HG02943 (cell line): ENCODE data around the gene SOCS7.

Source experiments
- ATAC-seq: cut with Tn5 transposase; IDR thresholded peaks from one replicate; pipeline ENCODE4 v1.9.1; 2021; ENCODE audit warnings: mild to moderate bottlenecking, low read depth, moderate library complexity; ENCODE audit not compliant: unreplicated experiment

Gene SOCS7

DNA sequence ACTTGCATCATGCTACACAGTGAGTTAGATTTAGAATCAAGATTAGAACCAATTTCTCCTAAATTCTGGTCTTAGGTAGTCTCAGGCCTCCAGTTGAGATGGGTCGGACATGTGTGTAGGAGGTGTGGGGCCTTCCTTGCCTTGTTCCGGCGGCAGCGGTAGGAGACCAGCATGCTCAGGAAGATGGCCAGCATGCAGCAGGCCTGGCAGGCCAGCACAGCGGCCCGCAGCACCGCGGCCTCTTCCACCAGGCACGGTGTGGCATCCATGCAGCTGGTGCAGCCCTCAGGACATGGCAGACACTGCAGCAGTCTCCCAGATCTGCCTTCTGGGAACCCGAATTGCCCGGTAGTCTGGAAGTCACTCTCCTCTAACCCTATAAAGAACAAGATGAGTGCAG lies 14.8 kb upstream of the SOCS7 start:
- no peak for ATAC-seq

DNA sequence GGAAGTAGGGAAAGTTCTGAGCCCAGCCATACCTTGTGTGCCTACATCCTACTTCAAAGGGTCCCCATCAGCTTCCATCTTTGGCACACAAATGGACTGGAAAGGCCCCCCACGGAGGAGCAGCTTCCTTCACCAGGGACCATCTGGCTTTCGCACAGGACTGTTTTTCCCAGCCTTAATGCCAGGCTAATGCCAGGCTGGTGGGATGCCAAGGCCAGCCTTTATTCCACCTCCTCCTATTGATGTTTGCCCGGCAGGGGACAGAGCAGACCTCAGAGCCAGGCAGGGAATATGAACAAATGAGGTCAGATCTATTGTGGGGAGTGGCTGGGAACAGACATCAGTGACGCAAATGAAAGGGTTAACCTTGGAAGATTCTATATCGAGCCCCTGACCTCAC lies 13.6 kb upstream of the SOCS7 start:
- ATAC-seq = no peak

DNA sequence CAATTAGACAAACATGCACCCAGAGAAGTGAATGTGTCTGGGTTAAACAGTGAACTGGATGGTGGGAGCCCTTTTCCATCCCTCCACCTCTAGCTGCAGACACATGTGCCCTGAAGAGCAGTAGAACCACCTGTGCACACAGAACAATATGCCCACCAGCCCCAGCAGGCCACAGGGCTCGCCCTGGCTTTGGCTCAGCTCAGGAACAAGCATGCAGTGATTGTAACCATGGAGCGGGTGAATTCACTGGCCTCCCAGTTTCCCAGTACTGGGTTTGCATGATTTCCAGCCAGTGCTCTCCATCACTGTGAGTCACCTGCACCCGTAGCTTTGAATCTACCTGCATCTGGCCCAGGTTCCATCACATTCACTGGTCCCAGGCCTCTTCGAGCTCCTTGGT lies 13.1 kb upstream of the SOCS7 start:
- no peak for ATAC-seq

DNA sequence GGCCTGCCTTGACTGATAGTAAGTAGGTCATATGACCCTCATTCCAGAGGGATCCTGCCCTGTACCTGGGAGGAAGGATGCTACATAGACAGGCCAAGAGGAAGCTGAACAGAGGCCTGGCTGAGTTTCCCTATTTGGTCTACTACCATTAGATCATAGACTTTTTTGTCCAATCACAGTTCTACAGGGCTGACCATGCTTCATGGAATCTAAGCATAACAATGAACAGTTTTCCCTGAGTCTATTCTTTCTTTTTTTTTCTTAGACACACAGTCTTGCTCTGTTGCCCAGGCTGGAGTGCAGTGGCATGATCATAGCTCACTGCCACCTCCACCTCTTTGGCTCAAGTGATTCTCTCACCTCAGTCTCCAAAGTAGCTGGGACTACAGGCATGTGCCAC lies 11.8 kb upstream of the SOCS7 start:
- ATAC-seq = no peak

DNA sequence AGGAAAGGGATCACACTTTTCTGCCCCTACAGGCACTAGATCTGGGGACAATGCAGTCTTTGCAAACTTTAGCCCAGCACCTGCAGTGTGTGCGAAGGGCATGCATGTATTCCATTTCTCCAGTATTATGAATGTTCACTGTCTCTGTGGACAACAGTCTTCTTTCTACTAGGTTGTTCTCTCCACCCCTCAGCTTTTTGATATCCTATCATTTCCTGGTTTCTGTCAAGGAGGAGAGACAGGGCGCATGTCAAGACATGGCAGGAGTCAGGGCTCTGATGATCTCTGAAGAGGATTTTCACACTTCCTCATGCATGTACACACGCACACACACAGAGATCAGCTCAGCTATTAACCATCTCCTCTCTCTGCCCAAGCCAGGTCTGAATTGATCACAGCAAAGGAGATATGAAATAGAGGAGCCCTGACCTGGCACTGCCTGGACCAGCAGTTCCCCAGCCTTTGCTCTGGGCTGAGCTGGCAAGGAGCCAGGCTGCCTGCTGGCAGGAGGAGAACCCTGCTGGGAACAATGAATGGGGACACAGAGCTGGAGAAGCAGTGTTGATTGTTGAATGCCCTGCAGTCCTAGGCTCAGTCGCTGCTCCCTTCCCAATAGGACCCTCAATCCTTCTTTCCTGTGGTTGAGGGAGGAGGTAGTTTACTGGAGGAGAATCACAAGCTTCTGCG lies 10.5 kb upstream of the SOCS7 start:
- no peak for ATAC-seq

DNA sequence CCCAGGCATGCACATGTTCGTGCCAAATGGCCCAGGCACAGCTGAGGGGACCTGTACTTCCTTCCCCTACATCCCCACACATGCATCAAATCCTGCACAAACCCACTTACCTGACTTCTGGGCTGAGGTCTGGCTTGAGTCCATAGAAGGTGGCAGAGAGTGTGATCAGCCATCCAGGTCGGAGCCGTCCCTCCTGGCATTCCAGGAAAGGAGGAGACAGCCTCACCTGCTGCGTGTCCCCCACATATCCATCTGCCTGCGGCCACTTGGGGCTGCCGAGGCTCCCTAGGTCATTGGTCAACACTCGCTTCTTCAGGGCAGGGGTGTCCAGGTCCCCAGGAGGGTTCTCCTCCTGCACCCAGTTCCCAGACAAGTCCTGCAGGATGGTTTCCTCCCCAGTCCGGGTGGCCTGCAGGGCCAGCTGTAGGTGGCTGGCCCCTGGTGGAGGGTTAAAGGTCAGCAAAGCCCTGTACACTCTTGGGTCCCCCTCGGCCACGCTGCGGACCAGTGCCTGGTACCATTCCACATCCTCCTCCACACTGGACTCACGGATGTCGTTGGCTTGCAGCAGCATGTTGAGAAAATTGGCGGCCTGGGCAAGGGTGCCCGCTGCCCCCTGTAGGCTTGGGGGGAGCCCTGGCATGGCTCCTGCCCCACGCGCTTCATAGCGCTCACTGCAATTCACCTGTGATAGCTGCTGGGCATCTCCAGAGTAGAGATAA lies 8.6 kb upstream of the SOCS7 start:
- no peak for ATAC-seq

DNA sequence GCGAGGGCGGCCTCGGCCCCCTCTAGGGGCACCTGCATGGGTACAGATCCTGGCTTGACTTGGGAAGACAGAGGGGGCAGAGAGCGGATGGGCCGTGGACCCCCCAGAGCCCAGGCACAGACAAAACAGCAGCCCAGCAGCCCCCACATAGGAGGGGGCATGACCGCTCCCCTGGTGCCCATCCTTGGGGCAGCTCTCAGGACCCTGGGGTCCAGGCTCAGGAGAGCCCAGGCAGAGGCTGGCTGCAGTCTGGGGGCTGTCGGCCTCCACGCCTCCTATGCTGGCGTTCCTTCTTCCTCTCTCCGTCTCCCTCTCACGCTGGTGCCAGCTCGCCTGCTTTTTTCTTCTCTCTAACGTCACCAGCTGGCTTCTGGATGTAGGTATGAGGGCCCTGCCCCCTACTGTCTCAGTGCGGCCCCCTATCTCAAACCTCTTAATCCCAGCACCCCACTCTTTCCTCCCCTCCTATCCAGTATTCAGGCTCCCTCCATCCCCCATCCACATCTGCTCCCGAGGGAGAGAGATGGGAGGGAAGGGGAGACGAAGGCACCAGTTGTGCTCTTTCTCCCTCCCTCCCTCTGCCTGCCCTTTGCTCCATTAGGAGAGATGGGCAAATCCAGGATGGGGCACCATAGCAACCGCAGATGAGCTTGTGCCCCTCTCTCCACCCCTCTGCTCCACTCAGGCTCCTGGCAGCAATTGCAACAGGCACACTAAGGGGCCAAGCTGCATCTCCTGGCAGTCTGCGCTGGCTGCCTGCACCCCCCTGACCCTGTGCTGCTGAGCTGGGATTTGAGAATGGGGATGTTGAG lies 7.8 kb upstream of the SOCS7 start, which contains the start of gene GPR179:
Gene GPR179, minus strand, starts transcription at position 349 of the 812 bp plus-strand sequence. Its CDS starts 167 bp downstream, at position 182.
- no peak for ATAC-seq

DNA sequence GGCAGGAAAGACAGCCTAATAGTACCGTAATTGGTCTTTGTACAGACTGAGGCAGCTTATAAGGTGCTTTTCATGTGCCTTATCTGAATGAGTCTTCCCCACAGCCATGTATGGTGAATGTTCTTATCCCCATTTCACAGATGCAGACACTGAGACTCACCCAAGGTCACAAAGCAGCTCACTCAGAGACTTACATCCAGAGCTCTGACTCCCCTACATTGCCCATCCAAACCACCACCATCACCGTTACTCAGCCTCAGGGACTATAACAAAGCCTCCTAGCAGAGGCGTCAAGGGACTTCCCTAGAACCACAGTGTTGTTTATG lies 7.3 kb upstream of the SOCS7 start:
- ATAC-seq = no peak

DNA sequence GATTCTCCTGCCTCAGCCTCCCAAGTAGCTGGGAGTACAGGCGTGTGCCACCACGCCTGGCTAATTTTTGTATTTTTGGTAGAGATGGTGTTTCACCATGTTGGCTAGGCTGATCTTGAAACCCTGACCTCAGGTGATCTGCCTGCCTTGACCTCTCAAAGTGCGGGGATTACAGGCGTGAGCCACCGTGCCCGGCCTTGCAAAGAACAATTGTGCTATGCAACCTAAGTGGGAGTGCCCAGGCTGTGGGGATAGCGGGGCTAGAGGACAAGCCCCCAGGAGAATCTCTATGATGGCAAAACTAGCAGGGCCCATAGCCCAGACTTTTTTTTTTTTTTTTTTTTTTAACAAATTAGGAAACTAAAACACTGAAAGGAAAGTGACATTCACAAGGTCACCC lies 5.9 kb upstream of the SOCS7 start:
- ATAC-seq = no peak

DNA sequence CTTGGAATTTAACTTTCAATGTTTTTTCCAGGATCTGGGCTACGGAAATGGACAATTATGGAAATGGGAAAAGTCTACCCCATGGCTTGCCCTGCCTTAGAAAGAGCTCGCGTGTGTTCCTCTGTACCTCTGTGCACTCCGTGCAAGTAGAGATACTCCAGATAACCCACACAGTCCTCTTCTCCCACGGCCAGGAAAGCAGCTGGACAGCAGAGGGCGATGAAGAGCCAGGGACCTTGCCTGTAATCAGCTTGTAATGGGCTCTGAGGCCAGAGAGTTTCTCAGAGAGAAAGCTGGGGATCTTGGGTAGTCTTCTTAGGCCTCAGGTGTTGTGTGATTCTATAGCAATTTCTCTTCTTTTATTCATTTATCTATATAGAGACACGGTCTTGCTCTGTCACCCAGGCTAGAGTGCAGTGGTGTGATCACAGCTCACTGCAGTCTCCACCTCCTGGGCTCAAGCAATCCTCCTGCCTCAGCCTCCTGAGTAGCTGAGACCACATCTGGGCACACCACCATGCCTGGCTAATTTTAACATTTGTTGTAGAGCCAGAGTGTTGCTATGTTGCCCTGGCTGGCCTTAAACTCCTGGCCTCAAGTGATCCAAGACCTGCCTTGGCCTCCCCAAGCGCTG lies 2.4 kb upstream of the SOCS7 start:
- no peak for ATAC-seq

DNA sequence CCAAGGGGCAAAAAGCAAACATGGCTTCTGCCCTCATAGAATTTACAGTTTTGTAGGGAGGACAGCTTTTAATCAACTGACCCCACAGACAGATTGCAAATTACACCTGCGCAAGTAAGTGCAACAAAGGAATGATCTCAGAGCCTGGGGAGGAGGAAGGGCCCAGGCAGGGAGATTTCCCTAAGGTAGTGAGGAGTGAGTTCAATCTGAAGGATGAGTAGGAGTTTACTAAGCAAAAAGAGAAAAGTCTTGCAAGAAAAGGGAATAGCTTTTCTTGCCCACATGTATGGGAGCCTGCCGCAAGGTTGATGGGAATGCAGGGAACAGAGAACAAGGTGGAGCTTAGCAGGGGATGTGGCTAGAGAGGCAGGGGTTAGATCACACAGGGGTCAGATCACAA lies 1.6 kb upstream of the SOCS7 start:
- no peak for ATAC-seq

DNA sequence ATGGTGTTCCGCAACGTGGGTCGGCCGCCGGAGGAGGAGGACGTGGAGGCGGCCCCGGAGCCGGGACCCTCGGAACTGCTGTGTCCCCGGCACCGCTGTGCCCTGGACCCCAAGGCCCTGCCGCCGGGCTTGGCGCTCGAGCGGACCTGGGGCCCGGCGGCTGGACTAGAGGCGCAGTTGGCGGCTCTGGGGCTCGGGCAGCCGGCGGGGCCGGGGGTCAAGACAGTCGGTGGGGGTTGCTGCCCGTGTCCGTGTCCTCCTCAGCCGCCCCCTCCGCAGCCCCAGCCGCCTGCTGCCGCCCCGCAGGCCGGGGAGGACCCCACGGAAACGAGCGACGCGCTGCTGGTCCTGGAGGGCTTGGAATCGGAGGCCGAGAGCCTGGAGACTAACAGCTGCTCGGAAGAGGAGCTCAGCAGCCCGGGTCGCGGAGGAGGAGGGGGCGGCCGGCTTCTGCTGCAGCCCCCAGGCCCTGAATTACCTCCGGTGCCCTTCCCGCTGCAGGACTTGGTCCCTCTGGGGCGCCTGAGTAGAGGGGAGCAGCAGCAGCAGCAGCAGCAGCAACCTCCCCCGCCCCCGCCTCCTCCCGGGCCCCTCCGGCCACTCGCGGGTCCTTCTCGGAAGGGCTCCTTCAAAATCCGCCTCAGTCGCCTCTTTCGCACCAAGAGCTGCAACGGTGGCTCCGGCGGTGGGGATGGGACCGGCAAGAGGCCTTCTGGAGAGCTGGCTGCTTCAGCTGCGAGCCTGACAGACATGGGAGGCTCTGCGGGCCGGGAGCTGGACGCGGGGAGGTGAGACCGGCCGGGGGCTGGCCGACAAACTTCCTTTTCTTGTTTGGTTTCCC lies 821 bp downstream of the SOCS7 start:
- ATAC-seq = no peak

DNA sequence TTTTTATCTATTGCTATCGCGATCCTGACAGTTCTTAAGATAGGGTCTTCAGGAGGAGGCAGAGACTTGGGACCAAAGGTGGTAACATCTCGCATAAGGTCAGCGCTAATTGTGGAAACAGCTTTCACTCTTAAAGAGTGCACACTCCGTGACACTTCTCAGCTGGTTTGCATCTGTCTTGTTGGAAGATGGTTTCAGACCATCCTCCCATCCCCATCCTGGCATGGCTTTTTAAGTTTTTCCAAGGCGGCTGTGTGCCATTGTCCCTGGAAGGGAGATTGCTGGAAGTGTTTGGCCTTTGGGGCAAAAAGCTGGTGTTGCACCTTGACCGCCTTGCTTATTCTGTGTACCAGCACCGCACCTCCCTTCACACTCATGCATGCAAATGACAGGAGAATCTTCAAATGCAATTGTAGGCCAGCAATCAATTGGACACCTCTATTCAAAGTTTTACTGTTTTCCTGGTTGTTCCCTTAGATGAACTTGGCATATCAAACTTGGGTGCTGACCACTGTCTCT lies 1.5 kb downstream of the SOCS7 start:
- ATAC-seq = no peak

DNA sequence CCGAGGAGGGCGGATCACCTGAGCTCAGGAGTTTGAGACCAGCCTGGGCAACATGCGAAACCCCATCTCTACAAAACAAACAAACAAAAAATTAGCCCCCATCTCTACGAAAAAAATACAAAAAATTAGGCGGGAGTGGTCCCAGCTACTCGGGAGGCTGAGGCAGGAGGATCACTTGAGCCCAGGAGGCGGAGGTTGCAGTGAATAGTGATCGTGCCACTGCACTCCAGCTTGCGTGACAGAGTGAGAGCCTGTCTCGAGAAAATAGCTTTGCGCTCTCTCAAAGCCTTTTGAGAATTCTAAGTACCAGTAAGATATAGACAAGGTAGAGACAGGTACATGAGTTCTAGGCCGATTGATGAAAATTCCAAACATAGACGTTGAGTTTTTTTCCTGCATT lies 2.0 kb downstream of the SOCS7 start:
- ATAC-seq = no peak

DNA sequence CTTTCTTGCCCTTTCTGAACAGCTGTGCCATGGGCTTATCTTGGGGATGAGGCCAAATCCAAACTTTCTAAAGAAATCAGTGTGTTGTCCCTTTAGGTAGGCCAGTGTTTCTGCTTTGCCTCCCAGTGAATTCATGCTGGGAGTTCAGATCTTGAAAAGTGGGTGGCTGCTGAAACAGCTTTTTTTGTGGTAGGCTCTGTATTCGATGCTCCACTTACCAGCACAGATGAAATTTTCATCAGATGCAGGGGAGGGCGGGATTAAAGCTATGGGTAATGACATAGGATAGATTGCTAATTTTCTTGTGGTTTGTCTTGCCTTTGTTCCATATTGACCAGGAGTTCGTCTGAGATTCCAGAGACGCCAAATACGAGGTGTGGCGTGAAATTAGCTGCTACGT lies 2.8 kb downstream of the SOCS7 start:
- ATAC-seq = no peak

DNA sequence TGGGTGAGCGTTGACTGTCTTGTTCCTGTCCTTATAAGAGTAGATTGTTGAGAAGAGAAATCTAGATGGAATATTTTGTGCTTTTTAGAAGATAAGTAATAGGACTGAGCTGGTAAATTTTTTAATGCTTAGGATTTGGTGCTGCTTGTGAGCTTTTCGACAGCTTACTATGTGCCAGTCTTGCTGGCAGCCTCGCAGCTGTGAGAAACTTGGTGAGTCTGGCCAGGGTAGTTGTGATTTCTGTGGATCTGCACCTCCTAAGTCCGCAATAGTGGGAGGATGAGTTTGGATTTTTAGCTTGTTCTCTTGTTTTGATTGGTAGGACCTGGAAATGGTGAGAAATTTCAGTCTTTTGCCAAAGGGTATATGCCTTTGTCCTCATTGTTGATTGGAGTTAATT lies 3.6 kb downstream of the SOCS7 start:
- no peak for ATAC-seq

DNA sequence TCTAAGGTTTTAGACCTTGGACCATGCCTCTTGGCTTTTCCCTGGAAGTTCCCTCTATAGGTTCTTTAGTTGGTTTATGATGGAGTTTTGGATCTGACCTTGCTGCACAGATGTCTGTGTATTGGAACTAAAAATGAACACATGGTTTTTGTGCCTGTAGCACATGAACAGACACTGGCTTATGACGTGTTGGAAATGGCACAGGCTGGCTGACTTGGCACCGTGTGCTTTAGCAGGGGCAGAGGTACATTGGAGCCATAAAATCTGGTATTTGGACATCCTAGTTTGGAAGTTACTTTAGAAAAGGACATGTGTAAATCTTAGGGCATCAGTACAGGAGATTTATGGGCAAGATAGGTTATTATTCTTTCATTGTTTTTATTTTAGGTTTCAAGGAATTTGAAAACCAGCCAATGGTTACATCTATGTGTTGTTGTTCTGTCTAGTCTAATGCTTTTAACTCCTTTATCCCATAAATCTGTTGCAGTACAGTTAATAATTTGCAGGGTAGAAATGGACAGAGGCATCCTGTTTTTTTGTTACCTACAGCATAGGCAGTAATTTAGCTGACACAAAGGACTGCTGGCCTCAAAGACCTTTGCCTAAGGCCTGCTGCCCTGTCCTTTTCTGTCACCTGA lies 6.0 kb downstream of the SOCS7 start:
- no peak for ATAC-seq

DNA sequence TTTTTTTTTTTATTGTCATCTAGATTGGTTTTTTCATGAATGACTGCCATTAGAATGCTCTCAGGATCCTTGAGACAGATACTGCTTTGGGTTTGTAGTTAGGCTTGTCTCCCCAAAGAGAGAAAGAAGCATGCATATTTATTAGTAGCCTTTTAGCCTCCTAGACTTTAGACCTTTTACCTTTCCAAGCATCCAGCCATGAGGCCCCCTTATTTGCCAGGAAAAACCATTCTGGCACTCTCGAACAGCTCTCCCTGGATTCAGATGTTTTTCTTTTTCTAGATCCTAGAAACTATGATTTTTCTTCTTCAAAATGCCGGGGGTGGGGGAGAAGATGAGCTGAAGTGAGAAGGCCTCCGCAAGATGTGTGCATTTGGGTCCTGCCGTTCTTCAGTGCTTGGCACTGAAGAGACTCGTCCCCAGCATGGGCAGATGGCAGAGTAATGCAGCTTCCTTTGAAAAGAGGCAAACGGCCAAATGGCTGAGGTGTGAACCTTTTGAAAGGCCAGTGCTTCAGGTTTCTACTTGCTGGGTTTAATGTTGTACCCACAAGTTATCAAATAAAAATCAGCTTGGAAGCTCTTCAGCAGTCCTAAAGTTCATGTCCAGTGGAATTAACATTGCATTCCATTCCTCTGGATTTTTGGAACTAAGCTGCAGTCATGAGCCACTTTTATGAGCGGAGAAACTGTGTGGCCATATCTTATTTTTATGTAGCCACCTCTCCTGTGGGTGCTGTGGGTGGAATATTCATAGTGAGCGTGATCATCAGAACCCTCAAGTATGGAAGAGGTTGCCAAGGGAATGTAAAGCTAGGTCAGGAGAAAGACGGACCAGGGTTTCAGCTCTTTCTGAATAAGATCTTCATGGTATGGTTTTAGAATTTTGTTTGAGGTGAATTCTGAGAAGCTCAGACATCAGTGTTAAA lies 7.2 kb downstream of the SOCS7 start:
- no peak for ATAC-seq
